H9 (cell line): Measurements from ENCODE around the gene CFAP65. TPM values are rescaled to one million over a fixed set of nuclear protein-coding genes. Genes with fewer than 3 reads are reported as not detected.

Experiments used
- DNase-seq: peaks from one replicate; pipeline ENCODE4 v3.0.0-alpha.2; 2017
- H2AFZ ChIP-seq: one replicate; pipeline ENCODE4 v1.6.1; 2013; ENCODE audit warnings: mild to moderate bottlenecking, low read length, control low read depth, moderate library complexity
- H2AK5ac ChIP-seq: 2 replicates; pipeline ENCODE4 v1.6.1; 2013; ENCODE audit warnings: low read length, control low read depth, mixed read lengths; ENCODE audit not compliant: insufficient read length
- H2BK120ac ChIP-seq: one replicate; pipeline ENCODE4 v1.6.1; 2013; ENCODE audit warnings: low read depth, mild to moderate bottlenecking, low read length, control low read depth, inconsistent platforms; ENCODE audit not compliant: poor library complexity, severe bottlenecking
- H2BK12ac ChIP-seq: 2 replicates; pipeline ENCODE4 v1.6.1; 2013; ENCODE audit warnings: low read length, control low read depth, mixed read lengths, low read depth; ENCODE audit not compliant: insufficient read length
- H2BK15ac ChIP-seq: 2 replicates; pipeline ENCODE4 v1.6.1; 2013; ENCODE audit warnings: low read depth, low read length, control low read depth
- H2BK20ac ChIP-seq: one replicate; pipeline ENCODE4 v1.6.1; 2013; ENCODE audit warnings: low read depth, mild to moderate bottlenecking, low read length, control low read depth, inconsistent platforms; ENCODE audit not compliant: poor library complexity, severe bottlenecking
- H2BK5ac ChIP-seq: 2 replicates; pipeline ENCODE4 v1.6.1; 2013; ENCODE audit warnings: low read length, control low read depth, mixed read lengths; ENCODE audit not compliant: insufficient read length
- H3K14ac ChIP-seq: 2 replicates; pipeline ENCODE4 v1.6.1; 2013; ENCODE audit warnings: low read length, control low read depth; ENCODE audit not compliant: insufficient read depth
- H3K18ac ChIP-seq: 2 replicates; pipeline ENCODE4 v1.6.1; 2013; ENCODE audit warnings: low read depth, mild to moderate bottlenecking, mixed read lengths, low read length, control low read depth; ENCODE audit not compliant: insufficient read length
- H3K23ac ChIP-seq: 2 replicates; pipeline ENCODE4 v1.6.1; 2013; ENCODE audit warnings: low read length, control low read depth, mixed read lengths, low read depth; ENCODE audit not compliant: insufficient read length
- H3K23me2 ChIP-seq: 2 replicates; pipeline ENCODE4 v1.6.1; 2013; ENCODE audit warnings: low read depth, mild to moderate bottlenecking, mixed read lengths, low read length, control low read depth; ENCODE audit not compliant: insufficient read length, poor library complexity, severe bottlenecking
- H3K27ac ChIP-seq: 2 replicates; pipeline ENCODE4 v1.5.1; 2013; ENCODE audit warnings: low read length, control low read depth, mixed read lengths, low read depth; ENCODE audit not compliant: insufficient read length
- H3K27me3 ChIP-seq: 2 replicates; pipeline ENCODE4 v1.6.1; 2013; ENCODE audit warnings: low read length, control low read depth, inconsistent platforms; ENCODE audit not compliant: insufficient read depth
- H3K4ac ChIP-seq: 2 replicates; pipeline ENCODE4 v1.6.1; 2013; ENCODE audit warnings: low read depth, mild to moderate bottlenecking, control low read depth, inconsistent platforms, low read length, moderate library complexity
- H3K4me1 ChIP-seq: 2 replicates; pipeline ENCODE4 v1.6.1; 2013; ENCODE audit warnings: low read length, control low read depth, inconsistent platforms; ENCODE audit not compliant: insufficient read depth
- H3K4me2 ChIP-seq: 2 replicates; pipeline ENCODE4 v1.6.1; 2013; ENCODE audit warnings: low read length, control low read depth, mixed read lengths; ENCODE audit not compliant: insufficient read length, insufficient read depth
- H3K56ac ChIP-seq: 2 replicates; pipeline ENCODE4 v1.6.1; 2013; ENCODE audit warnings: low read depth, mild to moderate bottlenecking, mixed read lengths, low read length, control low read depth; ENCODE audit not compliant: insufficient read length
- H3K79me1 ChIP-seq: 2 replicates; pipeline ENCODE4 v1.6.1; 2013; ENCODE audit warnings: low read depth, mild to moderate bottlenecking, moderate library complexity, low read length, control low read depth, inconsistent platforms; ENCODE audit not compliant: insufficient read depth, poor library complexity, severe bottlenecking
- H3K79me2 ChIP-seq: 2 replicates; pipeline ENCODE4 v1.6.1; 2013; ENCODE audit warnings: low read length, control low read depth, inconsistent platforms; ENCODE audit not compliant: insufficient read depth
- H3K9ac ChIP-seq: 2 replicates; pipeline ENCODE4 v1.6.1; 2013; ENCODE audit warnings: low read length, control low read depth, mixed read lengths; ENCODE audit not compliant: insufficient read length; ENCODE audit errors: extremely low read depth
- H3K9me3 ChIP-seq: one replicate; pipeline ENCODE4 v1.6.1; 2013; ENCODE audit warnings: low read depth, low read length, inconsistent platforms; ENCODE audit not compliant: control insufficient read depth
- H3T11ph ChIP-seq: one replicate; pipeline ENCODE4 v1.6.1; 2013; ENCODE audit warnings: mild to moderate bottlenecking, low read length, control low read depth, inconsistent platforms
- H4K20me1 ChIP-seq: one replicate; pipeline ENCODE4 v1.6.1; 2013; ENCODE audit not compliant: control insufficient read depth, insufficient read length, insufficient read depth
- H4K5ac ChIP-seq: 2 replicates; pipeline ENCODE4 v1.6.1; 2013; ENCODE audit warnings: low read depth, mild to moderate bottlenecking, mixed read lengths, low read length, control low read depth; ENCODE audit not compliant: insufficient read length
- H4K8ac ChIP-seq: replicated peaks from 2 replicates; pipeline ENCODE4 v1.6.1; 2013; ENCODE audit warnings: low read length, control low read depth, mixed read lengths, low read depth; ENCODE audit not compliant: insufficient read length
- H4K91ac ChIP-seq: 2 replicates; pipeline ENCODE4 v1.6.1; 2013; ENCODE audit warnings: low read depth, mild to moderate bottlenecking, moderate library complexity, mixed read lengths, low read length, control low read depth; ENCODE audit not compliant: insufficient read length
- H3K27ac Mint-ChIP-seq, 3 experiments: 2 replicates in 2 of 3; 3 replicates in 1 of 3; pipeline ENCODE4 v1.8.0; 2020 to 2021; ENCODE audit warnings: mixed read lengths in 3 of 3, mild to moderate bottlenecking in 1 of 3, moderate library complexity in 1 of 3
- H3K27me3 Mint-ChIP-seq: 2 replicates; pipeline ENCODE4 v1.8.0; 2021; ENCODE audit warnings: low read depth, mild to moderate bottlenecking, moderate library complexity, mixed read lengths
- H3K36me3 Mint-ChIP-seq, 3 experiments: 2 replicates in 2 of 3; 3 replicates in 1 of 3; pipeline ENCODE4 v1.8.0; 2020 to 2021; ENCODE audit warnings: low read depth in 3 of 3, mixed read lengths in 3 of 3; ENCODE audit not compliant: insufficient read depth in 1 of 3
- H3K4me1 Mint-ChIP-seq, 2 experiments: 2 replicates each; pipeline ENCODE4 v1.8.0; 2020; ENCODE audit warnings: mixed read lengths in 2 of 2
- H3K4me3 Mint-ChIP-seq, 2 experiments: 2 replicates in 1 of 2; 3 replicates in 1 of 2; pipeline ENCODE4 v1.8.0; 2020 to 2021; ENCODE audit warnings: mild to moderate bottlenecking in 2 of 2, mixed read lengths in 2 of 2, moderate library complexity in 1 of 2
- H3K9me3 Mint-ChIP-seq, 2 experiments: 2 replicates in 1 of 2; 3 replicates in 1 of 2; pipeline ENCODE4 v1.8.0; 2020; ENCODE audit warnings: mild to moderate bottlenecking in 2 of 2, mixed read lengths in 2 of 2, moderate library complexity in 1 of 2
- CTCF ChIP-seq: fragments of 200-600 bp; sonication (generic); conservative IDR thresholded peaks from 3 replicates; pipeline ENCODE4 v1.8.0; 2021; ENCODE audit warnings: antibody characterized with exemption, mild to moderate bottlenecking
- WGBS: extraction: QIAGEN DNeasy Blood & Tissue Kit; methylation state at CpG from one replicate; pipeline ENCODE4 v1.1.7; 2013; ENCODE audit warnings: missing lambda C conversion rate, low lambda C conversion rate, mixed read lengths; ENCODE audit not compliant: insufficient read length; ENCODE audit errors: extremely low coverage; 5-methylcytosine and 5-hydroxymethylcytosine counted together
- total RNA-seq: library from RNA; stranded (reverse); gene quantifications from 2 replicates; pipeline ENCODE4 v1.2.1, GENCODE V29; 2021

Gene CFAP65
- total RNA-seq, 1 experiment from 2014 or later, result 0.20 TPM

- Histone ChIP-seq H2BK5ac (no peak overlapping the region), H2BK120ac (no peak overlapping the region), H2BK12ac (no peak overlapping the region), H3T11ph (no peak overlapping the region), H2BK15ac (no peak overlapping the region), H3K79me1 (no peaks in the 10 kb centered on the region), H4K20me1 (no peaks in the 10 kb centered on the region), H3K56ac (no peak overlapping the region), H4K5ac (no peak overlapping the region), H3K9me3 (no peaks in the 10 kb centered on the region), H4K8ac (no peak overlapping the region), H3K79me2 (no peaks in the 10 kb centered on the region), H2BK20ac (no peak overlapping the region), H3K27me3 (no peaks in the 10 kb centered on the region; the same call in 1 of the 2 replicates), H3K18ac (no peak overlapping the region), H3K14ac (no peak overlapping the region; the same call in 1 of the 2 replicates), H3K23me2 (no peaks in the 10 kb centered on the region), H3K9ac (no peak overlapping the region), H3K4me2 (no peak overlapping the region), H2AFZ (no peak overlapping the region), H2AK5ac (no peak overlapping the region), H4K91ac (no peak overlapping the region), H3K4ac (no peak overlapping the region), H3K27ac (no peak overlapping the region), H3K4me1 (no peaks in the 10 kb centered on the region), H3K23ac (no peak overlapping the region)
- no peak for TF ChIP-seq CTCF
- no CpG with 5 or more reads among the region's 6 CpGs for WGBS
- Mint-ChIP-seq H3K4me1 (peaks cover 6 to 7% of the 10 kb centered on the region in 2 experiments), H3K4me3 (no peak overlapping the region), H3K9me3 (no peaks in the 10 kb centered on the region), H3K36me3 (no peaks in the 10 kb centered on the region), H3K27me3 (peaks cover 28% of the 10 kb centered on the region), H3K27ac (no peak overlapping the region)
- DNase-seq, result no peak
Observed at GRCh38 chr2:219019436-219019835, 21.9 kb downstream of the CFAP65 start.
